Measurements from ENCODE around the gene ERO1B. TPM values are rescaled to one million over a fixed set of nuclear protein-coding genes. Genes with fewer than 3 reads are reported as not detected.
"Not testable (repeated sequence)": the region's sequence is repeated elsewhere in the genome, so short reads cannot be mapped to it uniquely, and the experiment has no call there.

Gene ERO1B
- total RNA-seq, 2 experiments from 2014 or later = 1.3 to 1.6 TPM

- CTCF ChIA-PET = no interaction called here
- no peaks in the 10 kb centered on the region for H3K4me1 Mint-ChIP-seq (ENCODE audit: low read depth)
- DNase-seq (no peak), ATAC-seq (no peak)
- no peaks in the 10 kb centered on the region for H3K27me3 Mint-ChIP-seq (ENCODE audit: low read depth)
- no peak overlapping the region for H3K27ac Mint-ChIP-seq
- H3K4me3 Mint-ChIP-seq = no peak overlapping the region
- peaks cover 36% of the 10 kb centered on the region for H3K36me3 Mint-ChIP-seq (ENCODE audit: low read depth)
- POLR2A ChIA-PET = no interaction called here
- peaks cover 27% of the 10 kb centered on the region for H3K9me3 Mint-ChIP-seq (ENCODE audit: insufficient read depth)
Measured at GRCh38 chr1:236201786-236202185, 80.0 kb downstream of the ERO1B start.

GRCh38 chr1:236200925-236201324, 80.8 kb downstream of the ERO1B start:
- H3K27me3 Mint-ChIP-seq (ENCODE audit: low read depth) = no peaks in the 10 kb centered on the region
- DNase-seq (no peak), ATAC-seq (no peak)
- no peaks in the 10 kb centered on the region for H3K4me1 Mint-ChIP-seq (ENCODE audit: low read depth)
- ChIA-PET CTCF (no interaction called here), POLR2A (no interaction called here)
- H3K27ac Mint-ChIP-seq = no peak overlapping the region
- peaks cover 27% of the 10 kb centered on the region for H3K9me3 Mint-ChIP-seq (ENCODE audit: insufficient read depth)
- peaks cover 36% of the 10 kb centered on the region for H3K36me3 Mint-ChIP-seq (ENCODE audit: low read depth)
- no peak overlapping the region for H3K4me3 Mint-ChIP-seq

- Mint-ChIP-seq H3K4me1 (ENCODE audit: low read depth) (no peaks in the 10 kb centered on the region), H3K4me3 (no peak overlapping the region), H3K36me3 (ENCODE audit: low read depth) (peaks cover 21% of the 10 kb centered on the region), H3K27me3 (ENCODE audit: low read depth) (no peaks in the 10 kb centered on the region), H3K9me3 (ENCODE audit: insufficient read depth) (no peaks in the 10 kb centered on the region), H3K27ac (no peak overlapping the region)
- no peak for ATAC-seq
- POLR2A ChIA-PET = no interaction called here
- DNase-seq = no peak
- CTCF ChIA-PET = no interaction called here
Measured at GRCh38 chr1:236193184-236193583, 88.6 kb downstream of the ERO1B start.

GRCh38 chr1:236188084-236188483, 93.7 kb downstream of the ERO1B start:
- CTCF ChIA-PET; H3K27me3 Mint-ChIP-seq (ENCODE audit: low read depth); H3K4me3 Mint-ChIP-seq; H3K9me3 Mint-ChIP-seq (ENCODE audit: insufficient read depth); DNase-seq; H3K4me1 Mint-ChIP-seq (ENCODE audit: low read depth); POLR2A ChIA-PET; H3K27ac Mint-ChIP-seq; ATAC-seq: not testable (repeated sequence)
- peaks cover 29% of the 10 kb centered on the region for H3K36me3 Mint-ChIP-seq (ENCODE audit: low read depth)

- H3K4me1 Mint-ChIP-seq (ENCODE audit: low read depth); ATAC-seq; DNase-seq; POLR2A ChIA-PET; CTCF ChIA-PET; H3K4me3 Mint-ChIP-seq; H3K9me3 Mint-ChIP-seq (ENCODE audit: insufficient read depth); H3K27ac Mint-ChIP-seq; H3K27me3 Mint-ChIP-seq (ENCODE audit: low read depth): not testable (repeated sequence)
- peaks cover 25% of the 10 kb centered on the region for H3K36me3 Mint-ChIP-seq (ENCODE audit: low read depth)
Measured at GRCh38 chr1:236186471-236186870, 95.3 kb downstream of the ERO1B start.

- Mint-ChIP-seq H3K27ac (no peak overlapping the region), H3K4me1 (ENCODE audit: low read depth) (peaks cover 7% of the 10 kb centered on the region), H3K36me3 (ENCODE audit: low read depth) (peaks cover 21% of the 10 kb centered on the region), H3K9me3 (ENCODE audit: insufficient read depth) (no peaks in the 10 kb centered on the region), H3K27me3 (ENCODE audit: low read depth) (no peaks in the 10 kb centered on the region), H3K4me3 (no peak overlapping the region)
- ChIA-PET POLR2A (no interaction called here), CTCF (no interaction called here)
- no peak for DNase-seq
- ATAC-seq = no peak
Measured at GRCh38 chr1:236185687-236186086, 96.1 kb downstream of the ERO1B start.

- no peaks in the 10 kb centered on the region for H3K9me3 Mint-ChIP-seq (ENCODE audit: insufficient read depth)
- CTCF ChIA-PET = interaction anchor here (1.1 kb wide), 1 partner anchor 75 kb away, joined by 3 read pairs; no protein-coding TSS in a partner anchor
- no peak overlapping the region for H3K27ac Mint-ChIP-seq
- H3K4me1 Mint-ChIP-seq (ENCODE audit: low read depth) = peaks cover 7% of the 10 kb centered on the region
- peaks cover 1% of the 10 kb centered on the region for H3K36me3 Mint-ChIP-seq (ENCODE audit: low read depth)
- POLR2A ChIA-PET = no interaction called here
- ATAC-seq (no peak), DNase-seq (no peak)
- no peaks in the 10 kb centered on the region for H3K27me3 Mint-ChIP-seq (ENCODE audit: low read depth)
- H3K4me3 Mint-ChIP-seq = no peak overlapping the region
Measured at GRCh38 chr1:236181059-236181458, 100.7 kb downstream of the ERO1B start.

- POLR2A ChIA-PET = no interaction called here
- Mint-ChIP-seq H3K36me3 (ENCODE audit: low read depth) (no peaks in the 10 kb centered on the region), H3K27me3 (ENCODE audit: low read depth) (no peaks in the 10 kb centered on the region), H3K4me1 (ENCODE audit: low read depth) (no peaks in the 10 kb centered on the region), H3K27ac (no peak overlapping the region), H3K9me3 (ENCODE audit: insufficient read depth) (no peaks in the 10 kb centered on the region), H3K4me3 (no peak overlapping the region)
- DNase-seq (no peak), ATAC-seq (no peak)
- CTCF ChIA-PET = no interaction called here
Measured at GRCh38 chr1:236179634-236180033, 102.1 kb downstream of the ERO1B start.

- no peak overlapping the region for H3K27ac Mint-ChIP-seq
Measured at GRCh38 chr1:236176337-236177336, 105.1 kb downstream of the ERO1B start.

GRCh38 chr1:236175642-236176336, 106.0 kb downstream of the ERO1B start:
- DNase-seq (no peak), ATAC-seq (no peak)
- POLR2A ChIA-PET = interaction anchor here (1.0 kb wide), 1 partner anchor 13 kb away, joined by 3 read pairs; no protein-coding TSS in a partner anchor
- no peaks in the 10 kb centered on the region for H3K36me3 Mint-ChIP-seq (ENCODE audit: low read depth)
- H3K4me3 Mint-ChIP-seq = no peak overlapping the region
- no peak overlapping the region for H3K27ac Mint-ChIP-seq
- CTCF ChIA-PET = no interaction called here
- no peaks in the 10 kb centered on the region for H3K9me3 Mint-ChIP-seq (ENCODE audit: insufficient read depth)
- H3K4me1 Mint-ChIP-seq (ENCODE audit: low read depth) = no peaks in the 10 kb centered on the region
- H3K27me3 Mint-ChIP-seq (ENCODE audit: low read depth) = no peaks in the 10 kb centered on the region

More at GRCh38 chr1:236176337-236177336, 105.1 kb downstream of the ERO1B start:
- ChIA-PET CTCF (no interaction called here), POLR2A (interaction anchor here (1.0 kb wide), 1 partner anchor 14 kb away, joined by 3 read pairs; no protein-coding TSS in a partner anchor)
- Mint-ChIP-seq H3K9me3 (ENCODE audit: insufficient read depth) (no peaks in the 10 kb centered on the region), H3K36me3 (ENCODE audit: low read depth) (no peaks in the 10 kb centered on the region), H3K27me3 (ENCODE audit: low read depth) (no peaks in the 10 kb centered on the region), H3K4me1 (ENCODE audit: low read depth) (no peaks in the 10 kb centered on the region), H3K4me3 (no peak overlapping the region)
- DNase-seq (no peak), ATAC-seq (no peak)

GRCh38 chr1:236173174-236173767, 108.5 kb downstream of the ERO1B start:
- no peaks in the 10 kb centered on the region for H3K4me1 Mint-ChIP-seq (ENCODE audit: low read depth)
- ATAC-seq (no peak), DNase-seq (no peak)
- H3K9me3 Mint-ChIP-seq (ENCODE audit: insufficient read depth) = no peaks in the 10 kb centered on the region
- H3K4me3 Mint-ChIP-seq = no peak overlapping the region
- CTCF ChIA-PET = no interaction called here
- no peaks in the 10 kb centered on the region for H3K27me3 Mint-ChIP-seq (ENCODE audit: low read depth)
- POLR2A ChIA-PET = no interaction called here
- no peak overlapping the region for H3K27ac Mint-ChIP-seq
- no peaks in the 10 kb centered on the region for H3K36me3 Mint-ChIP-seq (ENCODE audit: low read depth)

GRCh38 chr1:236172041-236172579, 109.6 kb downstream of the ERO1B start:
- H3K36me3 Mint-ChIP-seq (ENCODE audit: low read depth) = no peaks in the 10 kb centered on the region
- CTCF ChIA-PET = no interaction called here
- ATAC-seq = no peak
- H3K9me3 Mint-ChIP-seq (ENCODE audit: insufficient read depth) = no peaks in the 10 kb centered on the region
- H3K4me3 Mint-ChIP-seq = no peak overlapping the region
- no peak overlapping the region for H3K27ac Mint-ChIP-seq
- H3K4me1 Mint-ChIP-seq (ENCODE audit: low read depth) = no peaks in the 10 kb centered on the region
- POLR2A ChIA-PET = interaction anchor here (0.7 kb wide), 1 partner anchor 44 kb away, joined by 3 read pairs; no protein-coding TSS in a partner anchor
- DNase-seq = no peak
- H3K27me3 Mint-ChIP-seq (ENCODE audit: low read depth) = no peaks in the 10 kb centered on the region
